Vagina (tissue), 2 donors: ENCODE measurements around the gene PPAN. TPM values are rescaled to one million over a fixed set of nuclear protein-coding genes. Genes with fewer than 3 reads are reported as not detected.

Source experiments
- DNase-seq, 2 donors: peaks; one replicate each; pipeline ENCODE4 v3.0.0-alpha.2; 2017; ENCODE audit errors: extremely low spot score in 2 of 2
- H3K27ac ChIP-seq: fragments of 200-600 bp; sonication (generic); one replicate; pipeline ENCODE4 v1.5.1; 2019
- H3K27me3 ChIP-seq: fragments of 200-600 bp; sonication (generic); one replicate; pipeline ENCODE4 v1.5.1; 2019
- H3K36me3 ChIP-seq, 2 donors: fragments of 200-600 bp; sonication (generic); one replicate each; pipeline ENCODE4 v1.5.1; 2017 to 2019
- H3K4me1 ChIP-seq: fragments of 200-600 bp; sonication (generic); one replicate; pipeline ENCODE4 v1.5.1; 2019
- H3K4me3 ChIP-seq, 2 donors: fragments of 200-600 bp; sonication (generic); 1 replicate in 1 of 2; 2 replicates in 1 of 2; pipeline ENCODE4 v1.5.1; 2016 to 2019
- H3K9me3 ChIP-seq: fragments of 200-600 bp; sonication (generic); one replicate; pipeline ENCODE4 v1.5.1; 2019
- CTCF ChIP-seq, 3 experiments: fragments of 450-650 bp in 2 of 3; fragments of 200-600 bp in 1 of 3; sonication (generic) in 1 of 3; IDR thresholded peaks; one replicate each; pipeline ENCODE4 v1.5.1; 2017 to 2019; ENCODE audit warnings: antibody characterized with exemption in 3 of 3, mild to moderate bottlenecking in 2 of 3, moderate library complexity in 2 of 3
- POLR2A ChIP-seq, 2 donors: fragments of 450-650 bp; IDR thresholded peaks; one replicate each; pipeline ENCODE4 v1.6.1; 2017; ENCODE audit warnings: antibody characterized with exemption in 2 of 2, mild to moderate bottlenecking in 2 of 2, moderate library complexity in 2 of 2
- POLR2AphosphoS5 ChIP-seq, 2 donors: sonication (generic); formaldehyde crosslinking; IDR thresholded peaks; one replicate each; pipeline ENCODE4 v1.9.0; 2017; ENCODE audit warnings: antibody characterized with exemption in 2 of 2, mild to moderate bottlenecking in 2 of 2, low read depth in 1 of 2; ENCODE audit not compliant: insufficient read depth in 1 of 2
- intact Hi-C: fragments of 100-400 bp; cut with DNase I; formaldehyde crosslinking; loops from one replicate; pipeline ENCODE4 v1.15.1; 2023
- total RNA-seq: library from RNA; depleted of rRNA; stranded (reverse); fragments of >200 nt; gene quantifications from one replicate; pipeline ENCODE4 v1.2.3, GENCODE V29; 2016

Gene PPAN
- total RNA-seq, 1 donor from 2014 or later: 55.2 TPM

- no peak for TF ChIP-seq POLR2A (IDR thresholded peaks at IDR 0.05)
- no peak for TF ChIP-seq POLR2AphosphoS5 (IDR thresholded peaks at IDR 0.05; ENCODE audit: insufficient read depth in 1 of 2, low read depth in 1 of 2)
- TF ChIP-seq CTCF (IDR thresholded peaks at IDR 0.05): no peak
- no peaks in the 10 kb centered on the region for H3K27me3 ChIP-seq
- H3K27ac ChIP-seq: no peak overlapping the region
- H3K4me1 ChIP-seq: no peaks in the 10 kb centered on the region
- no peak for DNase-seq
- no peak overlapping the region for H3K4me3 ChIP-seq
- H3K36me3 ChIP-seq: peaks cover 0 to 91% of the 10 kb centered on the region in 2 donors
- intact Hi-C loops: no loop called here
- no peaks in the 10 kb centered on the region for H3K9me3 ChIP-seq
Measured at GRCh38 chr19:10146142-10146541, 40.0 kb downstream of the PPAN start.

DNA sequence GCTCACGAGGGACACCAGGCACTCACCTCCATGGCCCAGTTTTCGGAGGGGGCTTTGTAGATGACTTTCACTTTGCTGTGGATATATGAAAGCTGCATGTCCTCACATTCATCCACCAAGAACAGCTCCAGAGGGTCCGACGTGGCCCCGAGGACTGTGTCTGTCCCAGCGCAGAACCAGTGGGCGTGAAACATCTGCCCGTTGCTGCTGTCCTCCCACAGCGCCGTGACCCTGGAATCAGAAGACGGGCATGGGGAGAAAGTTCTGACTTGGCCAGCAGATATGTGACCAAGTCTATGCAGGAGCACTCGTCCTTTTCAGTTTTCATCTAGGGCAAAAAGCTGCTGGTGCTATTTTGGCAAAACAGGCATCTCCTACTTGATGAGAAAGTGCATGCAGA is 43.3 kb downstream of the PPAN start:
- Histone ChIP-seq H3K27me3 (no peaks in the 10 kb centered on the region), H3K4me1 (no peaks in the 10 kb centered on the region), H3K4me3 (no peak overlapping the region), H3K36me3 (peaks cover 0 to 73% of the 10 kb centered on the region in 2 donors), H3K27ac (no peak overlapping the region), H3K9me3 (no peaks in the 10 kb centered on the region)
- intact Hi-C loops: no loop called here
- DNase-seq: no peak
- no peak for TF ChIP-seq POLR2AphosphoS5 (IDR thresholded peaks at IDR 0.05; ENCODE audit: insufficient read depth in 1 of 2, low read depth in 1 of 2)

GRCh38 chr19:10151521-10151920 is 45.4 kb downstream of the PPAN start:
- H3K36me3 ChIP-seq: peaks cover 2 to 68% of the 10 kb centered on the region in 2 donors
- H3K27me3 ChIP-seq: no peaks in the 10 kb centered on the region
- H3K27ac ChIP-seq: no peak overlapping the region
- no peaks in the 10 kb centered on the region for H3K9me3 ChIP-seq
- TF ChIP-seq POLR2AphosphoS5 (IDR thresholded peaks at IDR 0.05; ENCODE audit: insufficient read depth in 1 of 2, low read depth in 1 of 2): no peak
- TF ChIP-seq CTCF (IDR thresholded peaks at IDR 0.05): no peak
- no peak for DNase-seq
- no peaks in the 10 kb centered on the region for H3K4me1 ChIP-seq
- no peak overlapping the region for H3K4me3 ChIP-seq
- intact Hi-C loops: no loop called here

DNA sequence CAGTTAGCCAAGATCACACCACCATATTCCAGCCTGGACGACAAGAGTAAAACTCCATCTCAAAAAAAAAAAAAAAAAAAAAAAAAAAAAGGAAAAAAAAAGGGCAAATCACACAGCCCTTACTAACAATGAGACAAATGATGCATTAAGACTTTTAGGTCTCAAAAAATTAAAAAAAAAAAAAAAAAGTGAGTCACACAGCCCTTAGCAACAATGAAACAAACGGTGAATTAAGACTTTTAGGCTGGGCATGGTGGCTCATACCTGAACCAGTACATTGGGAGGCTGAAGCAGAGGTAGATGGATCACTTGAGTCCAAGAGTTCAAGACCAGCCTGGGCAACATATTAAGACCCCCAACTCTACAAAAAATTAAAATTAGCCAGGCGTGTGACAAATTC is 45.9 kb downstream of the PPAN start:
- intact Hi-C loops: no loop called here
- Histone ChIP-seq H3K36me3 (peaks cover 2 to 65% of the 10 kb centered on the region in 2 donors), H3K4me1 (no peaks in the 10 kb centered on the region), H3K27me3 (no peaks in the 10 kb centered on the region), H3K4me3 (no peak overlapping the region), H3K27ac (no peak overlapping the region), H3K9me3 (no peaks in the 10 kb centered on the region)
- TF ChIP-seq POLR2AphosphoS5 (IDR thresholded peaks at IDR 0.05; ENCODE audit: insufficient read depth in 1 of 2, low read depth in 1 of 2): no peak
- TF ChIP-seq CTCF (IDR thresholded peaks at IDR 0.05): no peak
- TF ChIP-seq POLR2A (IDR thresholded peaks at IDR 0.05): no peak
- no peak for DNase-seq

GRCh38 chr19:10155839-10156238 is 49.7 kb downstream of the PPAN start:
- no peak for DNase-seq
- TF ChIP-seq POLR2AphosphoS5 (IDR thresholded peaks at IDR 0.05; ENCODE audit: insufficient read depth in 1 of 2, low read depth in 1 of 2) (no peak), POLR2A (IDR thresholded peaks at IDR 0.05) (no peak), CTCF (IDR thresholded peaks at IDR 0.05) (no peak)
- peaks cover 2 to 75% of the 10 kb centered on the region in 2 donors for H3K36me3 ChIP-seq
- no peaks in the 10 kb centered on the region for H3K4me1 ChIP-seq
- H3K27ac ChIP-seq: no peak overlapping the region
- H3K9me3 ChIP-seq: no peaks in the 10 kb centered on the region
- intact Hi-C loops: no loop called here
- no peaks in the 10 kb centered on the region for H3K27me3 ChIP-seq
- H3K4me3 ChIP-seq: no peak overlapping the region

DNA sequence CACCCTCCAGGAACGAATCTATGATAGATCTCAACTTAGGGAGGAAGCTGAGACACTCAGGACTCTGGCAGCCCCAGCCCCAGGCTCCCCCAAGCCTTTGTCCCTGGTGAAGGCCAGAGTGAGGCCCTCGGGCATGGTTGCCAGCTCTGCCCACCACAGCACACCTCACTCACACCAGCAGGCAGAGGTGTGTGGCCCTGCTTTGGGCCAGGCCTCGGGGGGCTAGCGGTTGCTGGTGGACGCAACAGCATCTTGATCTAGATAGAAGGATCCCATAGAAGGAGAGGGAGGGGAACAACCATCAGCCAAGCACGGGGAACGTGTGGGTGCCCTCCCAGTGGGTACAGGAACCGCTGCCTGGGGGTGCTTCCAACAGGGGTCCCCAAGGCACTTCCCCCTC is 51.9 kb downstream of the PPAN start:
- intact Hi-C loops: no loop called here
- no peak for DNase-seq
- TF ChIP-seq CTCF (IDR thresholded peaks at IDR 0.05): no peak
- no peak for TF ChIP-seq POLR2A (IDR thresholded peaks at IDR 0.05)
- TF ChIP-seq POLR2AphosphoS5 (IDR thresholded peaks at IDR 0.05; ENCODE audit: insufficient read depth in 1 of 2, low read depth in 1 of 2): no peak
- Histone ChIP-seq H3K4me1 (no peaks in the 10 kb centered on the region), H3K27ac (no peak overlapping the region), H3K4me3 (no peak overlapping the region), H3K9me3 (no peaks in the 10 kb centered on the region), H3K36me3 (peaks cover 2 to 85% of the 10 kb centered on the region in 2 donors), H3K27me3 (no peaks in the 10 kb centered on the region)
